LNCAP (cell line): ENCODE measurements around the gene PARD3B.

Experiments used
- CTCF ChIP-seq: fragments of 450-650 bp; IDR thresholded peaks from 2 replicates; pipeline ENCODE4 v1.5.1; 2017; ENCODE audit warnings: mild to moderate bottlenecking

Gene PARD3B

GRCh38 chr2:204591225-204591624, 46.0 kb downstream of the PARD3B start:
- no peak for TF ChIP-seq CTCF

GRCh38 chr2:204604061-204604460, 58.8 kb downstream of the PARD3B start:
- TF ChIP-seq CTCF, result no peak

- TF ChIP-seq CTCF, result no peak
Measured at GRCh38 chr2:204608237-204608939, 63.1 kb downstream of the PARD3B start.

GRCh38 chr2:204611017-204611631, 65.8 kb downstream of the PARD3B start:
- no peak for TF ChIP-seq CTCF

- TF ChIP-seq CTCF, result no peak
Measured at GRCh38 chr2:204611764-204612163, 66.5 kb downstream of the PARD3B start.

- TF ChIP-seq CTCF, result no peak
Measured at GRCh38 chr2:204613635-204614034, 68.4 kb downstream of the PARD3B start.

- no peak for TF ChIP-seq CTCF
Measured at GRCh38 chr2:204615456-204615855, 70.2 kb downstream of the PARD3B start.

- TF ChIP-seq CTCF, result peak; percentile 46; the same call in 1 of the 2 replicates
Measured at GRCh38 chr2:204625135-204625534, 79.9 kb downstream of the PARD3B start.
